ENCODE results near the gene ANXA10.

The ANXA10 gene

DNA sequence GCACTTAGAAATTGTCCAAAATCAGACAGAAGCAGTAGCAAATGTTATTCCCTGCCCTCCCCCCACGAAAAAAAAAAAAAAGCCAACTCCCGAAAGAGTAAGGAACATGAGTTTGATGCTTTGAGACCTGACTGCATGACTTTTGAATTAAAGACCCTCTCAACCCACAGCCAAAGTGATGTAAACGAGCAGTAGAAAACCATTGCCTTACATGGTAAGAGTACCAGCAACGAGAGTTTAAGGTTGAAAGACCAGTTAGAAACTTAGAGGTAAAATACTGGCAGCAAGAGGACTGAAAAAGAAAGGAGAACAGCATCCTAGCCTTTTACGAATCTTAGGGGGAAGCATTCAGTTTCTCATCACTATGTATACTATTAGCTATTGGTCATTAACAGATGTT, 10.0 kb upstream of the ANXA10 start:
- H3K36me3 ChIP-seq (ENCODE audit: insufficient read depth, low read length): no peaks in the 10 kb centered on the region
- H3K27me3 ChIP-seq (ENCODE audit: insufficient read depth, low read length): no peaks in the 10 kb centered on the region
- H3K27ac ChIP-seq (ENCODE audit: low read depth, low read length, poor library complexity, severe bottlenecking): no peak overlapping the region
- H2AFZ ChIP-seq (ENCODE audit: low read length): no peak overlapping the region
- H3K4me1 ChIP-seq (ENCODE audit: insufficient read depth, low read length, severe bottlenecking): no peaks in the 10 kb centered on the region
- H3K9me2 ChIP-seq (ENCODE audit: low read depth, low read length): no peaks in the 10 kb centered on the region
- no peaks in the 10 kb centered on the region for H4K20me1 ChIP-seq (ENCODE audit: insufficient read depth, low read length)
- TF ChIP-seq CTCF (IDR thresholded peaks at IDR 0.05; ENCODE audit: low read length) (no peak), EZH2 (IDR thresholded peaks at IDR 0.05; ENCODE audit: borderline replicate concordance, low read length) (no peak)
- H3K9ac ChIP-seq (ENCODE audit: low read length): no peak overlapping the region
- no peak overlapping the region for H3K4me2 ChIP-seq (ENCODE audit: low read length)
- H3K4me3 ChIP-seq (ENCODE audit: low read depth, low read length, poor library complexity, severe bottlenecking): no peak overlapping the region
- no peaks in the 10 kb centered on the region for H3F3A ChIP-seq (ENCODE audit: insufficient read depth, low read length)
- H3K79me2 ChIP-seq (ENCODE audit: insufficient read depth, low read length): no peaks in the 10 kb centered on the region
- H3K9me3 ChIP-seq (ENCODE audit: low read length): no peaks in the 10 kb centered on the region

- no peaks in the 10 kb centered on the region for H3K4me1 ChIP-seq (ENCODE audit: insufficient read depth, low read length, severe bottlenecking)
- H3F3A ChIP-seq (ENCODE audit: insufficient read depth, low read length): no peaks in the 10 kb centered on the region
- no peaks in the 10 kb centered on the region for H3K9me3 ChIP-seq (ENCODE audit: low read length)
- no peaks in the 10 kb centered on the region for H3K9me2 ChIP-seq (ENCODE audit: low read depth, low read length)
- no peak overlapping the region for H3K9ac ChIP-seq (ENCODE audit: low read length)
- H2AFZ ChIP-seq (ENCODE audit: low read length): no peak overlapping the region
- H3K79me2 ChIP-seq (ENCODE audit: insufficient read depth, low read length): no peaks in the 10 kb centered on the region
- H3K4me3 ChIP-seq (ENCODE audit: low read depth, low read length, poor library complexity, severe bottlenecking): no peak overlapping the region
- no peak for TF ChIP-seq CTCF (IDR thresholded peaks at IDR 0.05; ENCODE audit: low read length)
- no peaks in the 10 kb centered on the region for H3K36me3 ChIP-seq (ENCODE audit: insufficient read depth, low read length)
- no peak overlapping the region for H3K4me2 ChIP-seq (ENCODE audit: low read length)
- no peaks in the 10 kb centered on the region for H4K20me1 ChIP-seq (ENCODE audit: insufficient read depth, low read length)
- H3K27ac ChIP-seq (ENCODE audit: low read depth, low read length, poor library complexity, severe bottlenecking): no peak overlapping the region
- H3K27me3 ChIP-seq (ENCODE audit: insufficient read depth, low read length): no peaks in the 10 kb centered on the region
Observed at GRCh38 chr4:168095776-168096406, 3.6 kb downstream of the ANXA10 start.

DNA sequence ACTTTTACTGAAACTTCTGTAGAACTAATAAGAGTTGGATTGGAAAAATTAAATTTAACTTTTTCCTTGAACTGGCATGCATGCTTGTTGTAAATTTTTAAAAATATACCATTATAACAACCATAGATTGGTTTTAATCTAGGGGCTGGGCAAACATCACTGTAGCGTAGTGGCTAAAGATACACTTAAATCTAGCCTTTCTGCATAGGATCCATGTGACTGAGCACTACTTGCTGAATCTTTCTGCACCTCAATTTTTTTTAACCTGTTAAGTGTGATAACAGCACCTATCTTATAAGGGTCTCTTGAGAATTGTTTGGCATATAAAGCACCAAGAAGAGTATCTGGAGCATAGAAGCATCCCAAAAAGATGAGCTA, 4.1 kb downstream of the ANXA10 start:
- TF ChIP-seq CTCF (IDR thresholded peaks at IDR 0.05; ENCODE audit: low read length) (no peak), EZH2 (IDR thresholded peaks at IDR 0.05; ENCODE audit: borderline replicate concordance, low read length) (no peak)

More for the DNA sequence above, 4.1 kb downstream of the ANXA10 start:
- Histone ChIP-seq H3K27me3 (ENCODE audit: insufficient read depth, low read length) (no peaks in the 10 kb centered on the region), H3K9me2 (ENCODE audit: low read depth, low read length) (no peaks in the 10 kb centered on the region), H3K9me3 (ENCODE audit: low read length) (no peaks in the 10 kb centered on the region), H4K20me1 (ENCODE audit: insufficient read depth, low read length) (no peaks in the 10 kb centered on the region), H2AFZ (ENCODE audit: low read length) (no peak overlapping the region), H3F3A (ENCODE audit: insufficient read depth, low read length) (no peaks in the 10 kb centered on the region), H3K4me3 (ENCODE audit: low read depth, low read length, poor library complexity, severe bottlenecking) (no peak overlapping the region), H3K9ac (ENCODE audit: low read length) (no peak overlapping the region), H3K79me2 (ENCODE audit: insufficient read depth, low read length) (no peaks in the 10 kb centered on the region), H3K27ac (ENCODE audit: low read depth, low read length, poor library complexity, severe bottlenecking) (no peak overlapping the region), H3K36me3 (ENCODE audit: insufficient read depth, low read length) (no peaks in the 10 kb centered on the region), H3K4me2 (ENCODE audit: low read length) (no peak overlapping the region), H3K4me1 (ENCODE audit: insufficient read depth, low read length, severe bottlenecking) (no peaks in the 10 kb centered on the region)

All from OCI-LY1 (cell line).